ENCODE data around the gene SESN1.

DNA sequence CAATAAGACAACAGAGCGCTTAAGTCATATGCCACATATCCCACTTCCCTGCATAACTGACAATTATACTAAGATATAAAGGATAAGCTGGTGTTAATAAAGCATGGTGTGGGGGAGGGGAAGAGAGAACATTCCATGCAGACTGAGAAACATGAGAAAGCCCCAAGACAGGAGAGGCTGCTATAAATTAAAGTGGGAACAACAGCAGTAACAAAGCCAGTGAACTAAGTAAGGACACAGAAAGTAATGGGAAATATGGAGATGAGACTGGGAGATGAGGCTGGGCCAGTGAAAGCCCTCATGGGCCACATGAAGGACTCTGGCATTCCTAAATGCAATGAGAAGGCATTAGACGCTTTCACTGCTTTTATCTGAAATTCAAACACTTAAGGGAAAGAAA is 41.3 kb downstream of the SESN1 start:
- TF ChIP-seq, protein P1, sequence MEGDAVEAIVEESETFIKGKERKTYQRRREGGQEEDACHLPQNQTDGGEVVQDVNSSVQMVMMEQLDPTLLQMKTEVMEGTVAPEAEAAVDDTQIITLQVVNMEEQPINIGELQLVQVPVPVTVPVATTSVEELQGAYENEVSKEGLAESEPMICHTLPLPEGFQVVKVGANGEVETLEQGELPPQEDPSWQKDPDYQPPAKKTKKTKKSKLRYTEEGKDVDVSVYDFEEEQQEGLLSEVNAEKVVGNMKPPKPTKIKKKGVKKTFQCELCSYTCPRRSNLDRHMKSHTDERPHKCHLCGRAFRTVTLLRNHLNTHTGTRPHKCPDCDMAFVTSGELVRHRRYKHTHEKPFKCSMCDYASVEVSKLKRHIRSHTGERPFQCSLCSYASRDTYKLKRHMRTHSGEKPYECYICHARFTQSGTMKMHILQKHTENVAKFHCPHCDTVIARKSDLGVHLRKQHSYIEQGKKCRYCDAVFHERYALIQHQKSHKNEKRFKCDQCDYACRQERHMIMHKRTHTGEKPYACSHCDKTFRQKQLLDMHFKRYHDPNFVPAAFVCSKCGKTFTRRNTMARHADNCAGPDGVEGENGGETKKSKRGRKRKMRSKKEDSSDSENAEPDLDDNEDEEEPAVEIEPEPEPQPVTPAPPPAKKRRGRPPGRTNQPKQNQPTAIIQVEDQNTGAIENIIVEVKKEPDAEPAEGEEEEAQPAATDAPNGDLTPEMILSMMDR (conservative IDR thresholded peaks at IDR 0.05 in 1 of 2, IDR thresholded peaks at IDR 0.05 in 1 of 2; ENCODE audit: extremely low read depth in 1 of 2, insufficient read depth in 1 of 2, low read depth in 1 of 2, low read length in 2 of 2) = no peak
- no peak for TF ChIP-seq EZH2 (IDR thresholded peaks at IDR 0.05; ENCODE audit: borderline replicate concordance, low read length)

Measured in mammary epithelial cell (primary cell).